ENCODE data around the gene GALNT18.

GALNT18 gene

GRCh38 chr11:11500744-11501487 lies 120.9 kb downstream of the GALNT18 start:
- no peak for DNase-seq (ENCODE audit: low read depth, low spot score)

GRCh38 chr11:11499300-11499699 lies 122.5 kb downstream of the GALNT18 start:
- DNase-seq (ENCODE audit: low read depth, low spot score): no peak

- DNase-seq (ENCODE audit: low read depth, low spot score): no peak
These were observed 123.6 kb downstream of the GALNT18 start for GRCh38 chr11:11498195-11498594.

- DNase-seq (ENCODE audit: low read depth, low spot score): no peak
These were observed 124.9 kb downstream of the GALNT18 start for GRCh38 chr11:11496879-11497278.

GRCh38 chr11:11494348-11494747 lies 127.5 kb downstream of the GALNT18 start:
- no peak for DNase-seq (ENCODE audit: low read depth, low spot score)

- no peak for DNase-seq (ENCODE audit: low read depth, low spot score)
These were observed 128.1 kb downstream of the GALNT18 start for GRCh38 chr11:11493698-11494097.

GRCh38 chr11:11491589-11491988 lies 130.2 kb downstream of the GALNT18 start:
- no peak for DNase-seq (ENCODE audit: low read depth, low spot score)

- no peak for DNase-seq (ENCODE audit: low read depth, low spot score)
These were observed 130.8 kb downstream of the GALNT18 start for GRCh38 chr11:11491014-11491413.

GRCh38 chr11:11486423-11486822 lies 135.4 kb downstream of the GALNT18 start:
- no peak for DNase-seq (ENCODE audit: low read depth, low spot score)

- no peak for DNase-seq (ENCODE audit: low read depth, low spot score)
These were observed 135.8 kb downstream of the GALNT18 start for GRCh38 chr11:11486002-11486401.

- no peak for DNase-seq (ENCODE audit: low read depth, low spot score)
These were observed 138.2 kb downstream of the GALNT18 start for GRCh38 chr11:11483627-11484026.

GRCh38 chr11:11482730-11483129 lies 139.1 kb downstream of the GALNT18 start:
- DNase-seq (ENCODE audit: low read depth, low spot score): no peak

- DNase-seq (ENCODE audit: low read depth, low spot score): no peak
These were observed 140.4 kb downstream of the GALNT18 start for GRCh38 chr11:11481371-11481770.

GRCh38 chr11:11480971-11481370 lies 140.8 kb downstream of the GALNT18 start:
- DNase-seq (ENCODE audit: low read depth, low spot score): no peak

- DNase-seq (ENCODE audit: low read depth, low spot score): no peak
These were observed 143.1 kb downstream of the GALNT18 start for GRCh38 chr11:11478687-11479086.

- no peak for DNase-seq (ENCODE audit: low read depth, low spot score)
These were observed 143.9 kb downstream of the GALNT18 start for GRCh38 chr11:11477695-11478420.

- no peak for DNase-seq (ENCODE audit: low read depth, low spot score)
These were observed 144.7 kb downstream of the GALNT18 start for GRCh38 chr11:11476971-11477645.

- DNase-seq (ENCODE audit: low read depth, low spot score): no peak
These were observed 145.3 kb downstream of the GALNT18 start for GRCh38 chr11:11476499-11476898.

- no peak for DNase-seq (ENCODE audit: low read depth, low spot score)
These were observed 149.7 kb downstream of the GALNT18 start for GRCh38 chr11:11472106-11472505.

- no peak for DNase-seq (ENCODE audit: low read depth, low spot score)
These were observed 150.6 kb downstream of the GALNT18 start for GRCh38 chr11:11471201-11471600.

GRCh38 chr11:11468954-11469353 lies 152.9 kb downstream of the GALNT18 start:
- DNase-seq (ENCODE audit: low read depth, low spot score): no peak

GRCh38 chr11:11467312-11467711 lies 154.5 kb downstream of the GALNT18 start:
- no peak for DNase-seq (ENCODE audit: low read depth, low spot score)

- no peak for DNase-seq (ENCODE audit: low read depth, low spot score)
These were observed 157.2 kb downstream of the GALNT18 start for GRCh38 chr11:11464555-11464954.
